ENCODE results near the gene EPHA10.

EPHA10 gene

GRCh38 chr1:37764888-37765441, at the start of gene EPHA10:
Gene EPHA10 (minus strand): TSS chr1:37765120. CDS start chr1:37765066, 54 bp downstream.
- TF ChIP-seq SUZ12 (IDR thresholded peaks at IDR 0.05; ENCODE audit: extremely low read depth, insufficient read depth, insufficient read length), result no peak
- TF ChIP-seq ZNF274 (IDR thresholded peaks at IDR 0.05; ENCODE audit: low read depth, low read length), result no peak
- no peak for TF ChIP-seq YY1 (IDR thresholded peaks at IDR 0.05; ENCODE audit: insufficient read depth, insufficient read length)
- Histone ChIP-seq H3K9me3 (ENCODE audit: insufficient read depth, low read length) (no peaks in the 10 kb centered on the region), H3K4me1 (ENCODE audit: insufficient read depth, insufficient read length) (peaks cover 15% of the 10 kb centered on the region), H3K4me3 (ENCODE audit: insufficient read length, low read depth) (no peak within 1 kb of the TSS), H3K27me3 (ENCODE audit: insufficient read depth, insufficient read length) (peaks cover 97% of the 10 kb centered on the region), H3K36me3 (ENCODE audit: insufficient read depth, insufficient read length, low read length) (no peaks in the 10 kb centered on the region), H3K9ac (ENCODE audit: insufficient read length, low read depth) (no peak within 1 kb of the TSS)
- no peak for DNase-seq (ENCODE audit: low read depth, low spot score)

GRCh38 chr1:37814252-37814651, 49.3 kb upstream of the EPHA10 start:
- DNase-seq (ENCODE audit: low read depth, low spot score), result no peak
- TF ChIP-seq ZNF274 (IDR thresholded peaks at IDR 0.05; ENCODE audit: low read depth, low read length) (no peak), SUZ12 (IDR thresholded peaks at IDR 0.05; ENCODE audit: extremely low read depth, insufficient read depth, insufficient read length) (no peak), YY1 (IDR thresholded peaks at IDR 0.05; ENCODE audit: insufficient read depth, insufficient read length) (no peak)

GRCh38 chr1:37813529-37814145, 48.7 kb upstream of the EPHA10 start:
- TF ChIP-seq SUZ12 (IDR thresholded peaks at IDR 0.05; ENCODE audit: extremely low read depth, insufficient read depth, insufficient read length) (no peak), YY1 (IDR thresholded peaks at IDR 0.05; ENCODE audit: insufficient read depth, insufficient read length) (no peak), ZNF274 (IDR thresholded peaks at IDR 0.05; ENCODE audit: low read depth, low read length) (no peak)
- Histone ChIP-seq H3K9ac (ENCODE audit: insufficient read length, low read depth) (no peak overlapping the region), H3K9me3 (ENCODE audit: insufficient read depth, low read length) (no peaks in the 10 kb centered on the region), H3K27me3 (ENCODE audit: insufficient read depth, insufficient read length) (no peaks in the 10 kb centered on the region), H3K4me3 (ENCODE audit: insufficient read length, low read depth) (no peak overlapping the region), H3K36me3 (ENCODE audit: insufficient read depth, insufficient read length, low read length) (peaks cover 78% of the 10 kb centered on the region), H3K4me1 (ENCODE audit: insufficient read depth, insufficient read length) (peaks cover 8% of the 10 kb centered on the region)
- DNase-seq (ENCODE audit: low read depth, low spot score), result no peak

More at GRCh38 chr1:37814252-37814651, 49.3 kb upstream of the EPHA10 start:
- Histone ChIP-seq H3K36me3 (ENCODE audit: insufficient read depth, insufficient read length, low read length) (peaks cover 78% of the 10 kb centered on the region), H3K4me1 (ENCODE audit: insufficient read depth, insufficient read length) (peaks cover 4% of the 10 kb centered on the region), H3K27me3 (ENCODE audit: insufficient read depth, insufficient read length) (no peaks in the 10 kb centered on the region), H3K9me3 (ENCODE audit: insufficient read depth, low read length) (no peaks in the 10 kb centered on the region), H3K9ac (ENCODE audit: insufficient read length, low read depth) (no peak overlapping the region), H3K4me3 (ENCODE audit: insufficient read length, low read depth) (no peak overlapping the region)

- peaks cover 74% of the 10 kb centered on the region for H3K36me3 ChIP-seq (ENCODE audit: insufficient read depth, insufficient read length, low read length)
- peak; percentile 76 for DNase-seq (ENCODE audit: low read depth, low spot score)
- TF ChIP-seq YY1 (IDR thresholded peaks at IDR 0.05; ENCODE audit: insufficient read depth, insufficient read length) (no peak), SUZ12 (IDR thresholded peaks at IDR 0.05; ENCODE audit: extremely low read depth, insufficient read depth, insufficient read length) (no peak), ZNF274 (IDR thresholded peaks at IDR 0.05; ENCODE audit: low read depth, low read length) (no peak)
These were observed 46.2 kb upstream of the EPHA10 start for GRCh38 chr1:37811027-37811655.

GRCh38 chr1:37809942-37810341, 45.0 kb upstream of the EPHA10 start:
- Histone ChIP-seq H3K36me3 (ENCODE audit: insufficient read depth, insufficient read length, low read length) (peaks cover 74% of the 10 kb centered on the region), H3K9me3 (ENCODE audit: insufficient read depth, low read length) (no peaks in the 10 kb centered on the region), H3K9ac (ENCODE audit: insufficient read length, low read depth) (no peak overlapping the region), H3K27me3 (ENCODE audit: insufficient read depth, insufficient read length) (no peaks in the 10 kb centered on the region), H3K4me1 (ENCODE audit: insufficient read depth, insufficient read length) (peaks cover 8% of the 10 kb centered on the region), H3K4me3 (ENCODE audit: insufficient read length, low read depth) (no peak overlapping the region)
- no peak for TF ChIP-seq SUZ12 (IDR thresholded peaks at IDR 0.05; ENCODE audit: extremely low read depth, insufficient read depth, insufficient read length)
- no peak for TF ChIP-seq ZNF274 (IDR thresholded peaks at IDR 0.05; ENCODE audit: low read depth, low read length)
- TF ChIP-seq YY1 (IDR thresholded peaks at IDR 0.05; ENCODE audit: insufficient read depth, insufficient read length), result no peak
- DNase-seq (ENCODE audit: low read depth, low spot score), result no peak

More at GRCh38 chr1:37811027-37811655, 46.2 kb upstream of the EPHA10 start:
- H3K9ac ChIP-seq (ENCODE audit: insufficient read length, low read depth), result no peak overlapping the region
- peaks cover 8% of the 10 kb centered on the region for H3K4me1 ChIP-seq (ENCODE audit: insufficient read depth, insufficient read length)
- no peaks in the 10 kb centered on the region for H3K27me3 ChIP-seq (ENCODE audit: insufficient read depth, insufficient read length)
- no peaks in the 10 kb centered on the region for H3K9me3 ChIP-seq (ENCODE audit: insufficient read depth, low read length)
- H3K4me3 ChIP-seq (ENCODE audit: insufficient read length, low read depth), result no peak overlapping the region

GRCh38 chr1:37808369-37809319, 43.7 kb upstream of the EPHA10 start:
- Histone ChIP-seq H3K4me1 (ENCODE audit: insufficient read depth, insufficient read length) (peaks cover 10% of the 10 kb centered on the region), H3K27me3 (ENCODE audit: insufficient read depth, insufficient read length) (no peaks in the 10 kb centered on the region), H3K9me3 (ENCODE audit: insufficient read depth, low read length) (no peaks in the 10 kb centered on the region), H3K4me3 (ENCODE audit: insufficient read length, low read depth) (peak overlapping the region; percentile 97), H3K9ac (ENCODE audit: insufficient read length, low read depth) (peak overlapping the region; percentile 99), H3K36me3 (ENCODE audit: insufficient read depth, insufficient read length, low read length) (peaks cover 74% of the 10 kb centered on the region)
- no peak for DNase-seq (ENCODE audit: low read depth, low spot score)
- TF ChIP-seq YY1 (IDR thresholded peaks at IDR 0.05; ENCODE audit: insufficient read depth, insufficient read length), result no peak
- no peak for TF ChIP-seq SUZ12 (IDR thresholded peaks at IDR 0.05; ENCODE audit: extremely low read depth, insufficient read depth, insufficient read length)
- no peak for TF ChIP-seq ZNF274 (IDR thresholded peaks at IDR 0.05; ENCODE audit: low read depth, low read length)

Measured in NT2/D1 (cell line).